GM10266 (cell line): ENCODE data around the gene VCAN.

Experiments
- DNase-seq: peaks from one replicate; pipeline ENCODE4 v3.0.0; 2012; ENCODE audit errors: extremely low spot score
- CTCF ChIP-seq: IDR thresholded peaks from 2 replicates; pipeline ENCODE4 v1.5.1; 2012; ENCODE audit warnings: mild to moderate bottlenecking, low read depth; ENCODE audit not compliant: control insufficient read depth, insufficient read depth; ENCODE audit errors: missing control alignments

VCAN gene

GRCh38 chr5:83552275-83552674 is 80.7 kb downstream of the VCAN start:
- TF ChIP-seq CTCF: no peak
- DNase-seq: no peak

GRCh38 chr5:83553000-83553486 is 81.5 kb downstream of the VCAN start:
- TF ChIP-seq CTCF: no peak
- DNase-seq: no peak

- no peak for DNase-seq
- no peak for TF ChIP-seq CTCF
These were observed 82.6 kb downstream of the VCAN start for GRCh38 chr5:83554133-83554532.

- TF ChIP-seq CTCF: no peak
- no peak for DNase-seq
These were observed 83.1 kb downstream of the VCAN start for GRCh38 chr5:83554686-83555085.

- no peak for TF ChIP-seq CTCF
- no peak for DNase-seq
These were observed 83.7 kb downstream of the VCAN start for GRCh38 chr5:83555263-83555662.

GRCh38 chr5:83556190-83556589 is 84.6 kb downstream of the VCAN start:
- no peak for DNase-seq

More at GRCh38 chr5:83556190-83556589, 84.6 kb downstream of the VCAN start:
- no peak for TF ChIP-seq CTCF
